Thyroid gland (tissue), 4 donors: ENCODE data around the gene DAPK1. TPM values are rescaled to one million over a fixed set of nuclear protein-coding genes. Genes with fewer than 3 reads are reported as not detected.
"Not testable (repeated sequence)": the region's sequence is repeated elsewhere in the genome, so short reads cannot be mapped to it uniquely, and the experiment has no call there.

Experiments used
- DNase-seq, 2 donors: peaks; one replicate each; pipeline ENCODE4 v3.0.0-alpha.2; 2019
- H3K27ac ChIP-seq, 3 donors: fragments of 200-600 bp; sonication (generic); 1 replicate in 2 of 3; 2 replicates in 1 of 3; pipeline ENCODE4 v1.5.1; 2016 to 2019; ENCODE audit warnings: mild to moderate bottlenecking in 1 of 3, moderate library complexity in 1 of 3
- H3K27me3 ChIP-seq: fragments of 200-600 bp; sonication (generic); one replicate; pipeline ENCODE4 v1.5.1; 2019
- H3K36me3 ChIP-seq, 2 donors: fragments of 200-600 bp; sonication (generic); one replicate each; pipeline ENCODE4 v1.5.1; 2016 to 2019
- H3K4me1 ChIP-seq, 2 donors: fragments of 200-600 bp; sonication (generic); one replicate each; pipeline ENCODE4 v1.5.1; 2017 to 2019
- H3K4me3 ChIP-seq, 3 donors: fragments of 200-600 bp; sonication (generic); replicated peaks in 1 of 3; 1 replicate in 2 of 3; 2 replicates in 1 of 3; pipeline ENCODE4 v1.5.1; 2016; ENCODE audit warnings: mild to moderate bottlenecking in 1 of 3
- H3K9me3 ChIP-seq: fragments of 200-600 bp; sonication (generic); one replicate; pipeline ENCODE4 v1.5.1; 2017
- CTCF ChIP-seq, 6 experiments: fragments of 200-600 bp in 3 of 6; fragments of 450-650 bp in 3 of 6; sonication (generic) in 3 of 6; IDR thresholded peaks; one replicate each; pipeline ENCODE4 v1.5.1; 2016 to 2019; ENCODE audit warnings: antibody characterized with exemption in 6 of 6, mild to moderate bottlenecking in 2 of 6, inconsistent platforms in 1 of 6, moderate library complexity in 1 of 6
- POLR2A ChIP-seq, 2 donors: fragments of 450-650 bp; IDR thresholded peaks; one replicate each; pipeline ENCODE4 v1.6.1; 2017; ENCODE audit warnings: antibody characterized with exemption in 2 of 2, mild to moderate bottlenecking in 2 of 2, moderate library complexity in 1 of 2
- WGBS, 2 donors: methylation state at CpG; one replicate each; pipeline ENCODE4 v1.1.5; 2017; 5-methylcytosine and 5-hydroxymethylcytosine counted together
- intact Hi-C: fragments of 100-400 bp; cut with DNase I; formaldehyde crosslinking; loops from one replicate; pipeline ENCODE4 v1.15.1; 2023
- total RNA-seq, 4 donors: library from RNA; depleted of rRNA; stranded (reverse); fragments of >200 nt; gene quantifications; one replicate each; pipeline ENCODE4 v1.2.3, GENCODE V29; 2016

DAPK1 gene
- total RNA-seq, 4 donors from 2014 or later = 32.0 to 76.2 (median 38.2) TPM

- 75 to 95% methylated on average over 3 of the region's 3 CpGs for WGBS, 2 donors
- DNase-seq = no peak
- H3K4me1 ChIP-seq = peaks cover 0 to 6% of the 10 kb centered on the region in 2 donors
- H3K27me3 ChIP-seq = no peaks in the 10 kb centered on the region
- no peak for TF ChIP-seq CTCF (IDR thresholded peaks at IDR 0.05)
- no peak for TF ChIP-seq POLR2A (IDR thresholded peaks at IDR 0.05)
- H3K9me3 ChIP-seq = no peaks in the 10 kb centered on the region
- intact Hi-C loops = no loop called here
- H3K36me3 ChIP-seq = no peaks in the 10 kb centered on the region
- no peak overlapping the region for H3K4me3 ChIP-seq
- H3K27ac ChIP-seq = no peak overlapping the region
These were observed 50.5 kb downstream of the DAPK1 start for GRCh38 chr9:87548159-87548558.

GRCh38 chr9:87549088-87549487 lies 51.4 kb downstream of the DAPK1 start:
- H3K4me3 ChIP-seq, H3K4me1 ChIP-seq, H3K27me3 ChIP-seq, H3K9me3 ChIP-seq, DNase-seq, intact Hi-C loops, H3K27ac ChIP-seq, H3K36me3 ChIP-seq: not testable (repeated sequence)
- WGBS, 2 donors = 99 to 100% methylated on average over 2 of the region's 2 CpGs

- H3K27me3 ChIP-seq = no peaks in the 10 kb centered on the region
- no peak for DNase-seq
- H3K27ac ChIP-seq = no peak overlapping the region
- intact Hi-C loops = no loop called here
- no peak for TF ChIP-seq POLR2A (IDR thresholded peaks at IDR 0.05)
- TF ChIP-seq CTCF (IDR thresholded peaks at IDR 0.05) = no peak
- H3K36me3 ChIP-seq = no peaks in the 10 kb centered on the region
- no peak overlapping the region for H3K4me3 ChIP-seq
- 83 to 86% methylated on average over 7 of the region's 7 CpGs for WGBS, 2 donors
- no peaks in the 10 kb centered on the region for H3K9me3 ChIP-seq
- H3K4me1 ChIP-seq = peaks cover 0 to 12% of the 10 kb centered on the region in 2 donors
These were observed 52.1 kb downstream of the DAPK1 start for GRCh38 chr9:87549791-87550190.

GRCh38 chr9:87550253-87550954 lies 52.7 kb downstream of the DAPK1 start:
- Histone ChIP-seq H3K27me3 (no peaks in the 10 kb centered on the region), H3K4me1 (peaks cover 0 to 14% of the 10 kb centered on the region in 2 donors), H3K36me3 (no peaks in the 10 kb centered on the region), H3K4me3 (no peak overlapping the region), H3K9me3 (no peaks in the 10 kb centered on the region), H3K27ac (no peak overlapping the region)
- intact Hi-C loops = no loop called here
- DNase-seq = no peak
- TF ChIP-seq CTCF (IDR thresholded peaks at IDR 0.05) = no peak
- TF ChIP-seq POLR2A (IDR thresholded peaks at IDR 0.05) = no peak
- WGBS, 2 donors = 79 to 94% methylated on average over 5 of the region's 5 CpGs

- DNase-seq = no peak
- H3K4me3 ChIP-seq = no peak overlapping the region
- no peaks in the 10 kb centered on the region for H3K9me3 ChIP-seq
- no peak for TF ChIP-seq POLR2A (IDR thresholded peaks at IDR 0.05)
- TF ChIP-seq CTCF (IDR thresholded peaks at IDR 0.05) = no peak
- no peak overlapping the region for H3K27ac ChIP-seq
- H3K4me1 ChIP-seq = peaks cover 0 to 14% of the 10 kb centered on the region in 2 donors
- WGBS, 2 donors = 84 to 87% methylated on average over 6 to 8 of the region's 10 CpGs
- intact Hi-C loops = no loop called here
- no peaks in the 10 kb centered on the region for H3K36me3 ChIP-seq
- no peaks in the 10 kb centered on the region for H3K27me3 ChIP-seq
These were observed 54.1 kb downstream of the DAPK1 start for GRCh38 chr9:87551772-87552217.
